Testis (tissue), 3 donors: ENCODE data around the gene NPHP4. TPM values are rescaled to one million over a fixed set of nuclear protein-coding genes. Genes with fewer than 3 reads are reported as not detected.

Source experiments
- DNase-seq: peaks from one replicate; pipeline ENCODE4 v3.0.0-alpha.2; 2019
- H3K27ac ChIP-seq, 2 donors: fragments of 200-600 bp; sonication (generic); one replicate each; pipeline ENCODE4 v1.5.1; 2019
- H3K27me3 ChIP-seq: fragments of 200-600 bp; sonication (generic); one replicate; pipeline ENCODE4 v1.5.1; 2019
- H3K36me3 ChIP-seq: fragments of 200-600 bp; sonication (generic); one replicate; pipeline ENCODE4 v1.5.1; 2017; ENCODE audit warnings: low read depth; ENCODE audit errors: missing control alignments
- H3K4me1 ChIP-seq: fragments of 200-600 bp; sonication (generic); one replicate; pipeline ENCODE4 v1.5.1; 2019
- H3K4me3 ChIP-seq, 2 donors: fragments of 200-600 bp; sonication (generic); one replicate each; pipeline ENCODE4 v1.5.1; 2017 to 2019
- H3K9me3 ChIP-seq: fragments of 200-600 bp; sonication (generic); one replicate; pipeline ENCODE4 v1.5.1; 2017
- POLR2A ChIP-seq: fragments of 450-650 bp; IDR thresholded peaks from one replicate; pipeline ENCODE4 v1.6.1; 2017; ENCODE audit warnings: antibody characterized with exemption, mild to moderate bottlenecking, moderate library complexity
- WGBS, 2 donors: methylation state at CpG; one replicate each; pipeline ENCODE4 v1.1.5; 2018; 5-methylcytosine and 5-hydroxymethylcytosine counted together
- intact Hi-C: fragments of 100-400 bp; cut with DNase I; formaldehyde crosslinking; loops from one replicate; pipeline ENCODE4 v1.15.1; 2023; ENCODE audit warnings: low total_unique reads
- polyA plus RNA-seq: library from polyadenylated mRNA; stranded (reverse); fragments of 350-450 nt; fragmentation: Illumina TruSeq; extraction: RNeasy Lipid Tissue Mini Kit (QIAGEN cat#74804); gene quantifications from one replicate; pipeline ENCODE4 v1.2.3, GENCODE V29; 2014; ENCODE audit warnings: low read depth, low replicate concordance; ENCODE audit not compliant: insufficient read depth
- total RNA-seq, 2 donors: library from RNA; depleted of rRNA; stranded (reverse); fragments of >200 nt; gene quantifications; one replicate each; pipeline ENCODE4 v1.2.3, GENCODE V29; 2016
- TF ChIP-seq, protein P1 (sequence below), 3 experiments: fragments of 450-650 bp in 2 of 3; fragments of 200-600 bp in 1 of 3; sonication (generic) in 1 of 3; IDR thresholded peaks; one replicate each; pipeline ENCODE4 v1.5.1; 2016 to 2019; ENCODE audit warnings: antibody characterized with exemption in 3 of 3, mild to moderate bottlenecking in 2 of 3, moderate library complexity in 1 of 3

The NPHP4 gene
- total and polyA plus RNA-seq, 3 donors from 2014 or later, result 26.3 to 65.9 (median 49.4) TPM

DNA sequence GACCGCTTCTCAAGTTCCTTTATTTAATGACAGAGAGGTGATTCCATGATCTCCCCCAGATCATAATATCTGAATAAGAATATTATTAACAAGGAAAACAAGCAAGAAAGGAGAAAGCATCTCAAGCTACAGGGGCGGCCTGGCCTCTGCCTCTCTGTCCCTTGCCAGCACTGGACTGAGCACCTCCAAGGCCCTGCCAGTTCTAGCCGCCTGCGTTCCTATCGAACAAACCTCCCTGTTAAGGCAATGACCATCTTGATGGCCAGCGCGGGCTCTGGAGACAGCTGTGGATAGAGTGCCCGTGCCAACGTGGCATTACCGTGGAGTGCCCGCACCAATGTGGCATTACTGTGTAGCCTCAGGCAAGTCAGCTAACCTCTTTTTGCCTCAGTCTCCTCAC lies 84.8 kb downstream of the NPHP4 start:
- no peak for TF ChIP-seq POLR2A
- TF ChIP-seq, protein P1, sequence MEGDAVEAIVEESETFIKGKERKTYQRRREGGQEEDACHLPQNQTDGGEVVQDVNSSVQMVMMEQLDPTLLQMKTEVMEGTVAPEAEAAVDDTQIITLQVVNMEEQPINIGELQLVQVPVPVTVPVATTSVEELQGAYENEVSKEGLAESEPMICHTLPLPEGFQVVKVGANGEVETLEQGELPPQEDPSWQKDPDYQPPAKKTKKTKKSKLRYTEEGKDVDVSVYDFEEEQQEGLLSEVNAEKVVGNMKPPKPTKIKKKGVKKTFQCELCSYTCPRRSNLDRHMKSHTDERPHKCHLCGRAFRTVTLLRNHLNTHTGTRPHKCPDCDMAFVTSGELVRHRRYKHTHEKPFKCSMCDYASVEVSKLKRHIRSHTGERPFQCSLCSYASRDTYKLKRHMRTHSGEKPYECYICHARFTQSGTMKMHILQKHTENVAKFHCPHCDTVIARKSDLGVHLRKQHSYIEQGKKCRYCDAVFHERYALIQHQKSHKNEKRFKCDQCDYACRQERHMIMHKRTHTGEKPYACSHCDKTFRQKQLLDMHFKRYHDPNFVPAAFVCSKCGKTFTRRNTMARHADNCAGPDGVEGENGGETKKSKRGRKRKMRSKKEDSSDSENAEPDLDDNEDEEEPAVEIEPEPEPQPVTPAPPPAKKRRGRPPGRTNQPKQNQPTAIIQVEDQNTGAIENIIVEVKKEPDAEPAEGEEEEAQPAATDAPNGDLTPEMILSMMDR (IDR thresholded peaks at IDR 0.05), result no peak
- no peaks in the 10 kb centered on the region for H3K36me3 ChIP-seq

GRCh38 chr1:5906966-5907365 lies 85.3 kb downstream of the NPHP4 start:
- TF ChIP-seq POLR2A, result no peak
- TF ChIP-seq, protein P1 (IDR thresholded peaks at IDR 0.05), result no peak
- H3K27ac ChIP-seq, result no peak overlapping the region
- no peaks in the 10 kb centered on the region for H3K27me3 ChIP-seq
- H3K4me3 ChIP-seq, result no peak overlapping the region
- 94 to 98% methylated on average over 11 to 12 of the region's 12 CpGs for WGBS, 2 donors
- DNase-seq, result no peak
- intact Hi-C loops, result no loop called here
- no peaks in the 10 kb centered on the region for H3K4me1 ChIP-seq
- no peaks in the 10 kb centered on the region for H3K36me3 ChIP-seq
- no peaks in the 10 kb centered on the region for H3K9me3 ChIP-seq

More for the DNA sequence above, 84.8 kb downstream of the NPHP4 start:
- no peaks in the 10 kb centered on the region for H3K27me3 ChIP-seq
- 95% methylated on average over 11 of the region's 11 CpGs for WGBS, 2 donors
- H3K27ac ChIP-seq, result no peak overlapping the region
- H3K4me3 ChIP-seq, result no peak overlapping the region
- intact Hi-C loops, result no loop called here
- DNase-seq, result no peak
- H3K4me1 ChIP-seq, result no peaks in the 10 kb centered on the region
- H3K9me3 ChIP-seq, result no peaks in the 10 kb centered on the region

- Histone ChIP-seq H3K27me3 (no peaks in the 10 kb centered on the region), H3K36me3 (no peaks in the 10 kb centered on the region), H3K4me3 (no peak overlapping the region), H3K4me1 (no peaks in the 10 kb centered on the region), H3K9me3 (no peaks in the 10 kb centered on the region), H3K27ac (no peak overlapping the region)
- no peak for TF ChIP-seq POLR2A
- TF ChIP-seq, protein P1 (IDR thresholded peaks at IDR 0.05), result no peak
- WGBS, 2 donors, result 89 to 96% methylated on average over 6 of the region's 6 CpGs
- intact Hi-C loops, result no loop called here
- no peak for DNase-seq
Observed at GRCh38 chr1:5906116-5906515, 86.1 kb downstream of the NPHP4 start.

DNA sequence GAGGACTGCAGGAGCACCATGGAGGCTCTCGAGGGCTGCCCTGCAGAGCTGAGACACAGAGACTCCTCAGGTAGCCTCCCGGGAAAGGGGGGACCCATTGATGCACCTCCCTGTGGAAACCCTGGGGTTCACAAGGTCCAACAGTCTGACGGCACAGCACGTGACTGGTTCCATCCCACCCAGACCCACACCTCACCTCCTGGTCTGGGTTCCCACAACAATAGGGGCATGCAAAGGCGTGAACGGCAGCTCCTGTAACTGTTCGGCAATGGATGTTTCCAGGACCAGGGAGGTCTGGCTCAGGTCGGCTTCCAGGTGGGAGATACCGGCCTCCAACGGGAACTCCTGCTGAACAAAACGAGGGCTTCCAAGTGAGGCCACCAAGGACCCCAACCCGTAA lies 86.8 kb downstream of the NPHP4 start:
- Histone ChIP-seq H3K27me3 (no peaks in the 10 kb centered on the region), H3K9me3 (no peaks in the 10 kb centered on the region), H3K36me3 (no peaks in the 10 kb centered on the region), H3K27ac (no peak overlapping the region), H3K4me1 (no peaks in the 10 kb centered on the region), H3K4me3 (no peak overlapping the region)
- DNase-seq, result no peak
- 93 to 94% methylated on average over 12 of the region's 12 CpGs for WGBS, 2 donors
- TF ChIP-seq POLR2A, result no peak
- TF ChIP-seq, protein P1 (IDR thresholded peaks at IDR 0.05), result no peak
- intact Hi-C loops, result no loop called here

DNA sequence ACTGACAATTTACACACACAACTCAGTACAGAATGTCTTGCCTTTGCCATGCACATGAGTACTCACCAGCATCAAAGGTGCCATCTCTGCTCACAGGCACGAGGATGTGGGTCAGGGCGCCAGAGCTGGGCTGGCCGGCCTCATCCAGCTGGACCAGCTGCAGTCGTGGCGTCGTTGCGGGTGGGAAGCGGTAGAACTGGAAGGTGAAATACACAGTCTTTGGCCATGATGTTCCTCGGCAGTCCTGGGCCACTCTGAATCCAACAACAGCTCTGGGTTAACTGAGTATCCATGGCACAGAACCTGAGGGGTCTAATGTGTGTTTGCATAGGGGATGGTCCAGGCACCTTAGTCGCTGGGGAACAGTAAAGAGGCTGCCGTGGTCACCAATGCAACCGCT lies 87.7 kb downstream of the NPHP4 start:
- H3K9me3 ChIP-seq, result no peaks in the 10 kb centered on the region
- no peak for DNase-seq
- no peak overlapping the region for H3K27ac ChIP-seq
- H3K36me3 ChIP-seq, result no peaks in the 10 kb centered on the region
- no peak overlapping the region for H3K4me3 ChIP-seq
- no peaks in the 10 kb centered on the region for H3K27me3 ChIP-seq
- TF ChIP-seq POLR2A, result no peak
- TF ChIP-seq, protein P1 (IDR thresholded peaks at IDR 0.05), result no peak
- intact Hi-C loops, result no loop called here
- 92 to 97% methylated on average over 12 of the region's 12 CpGs for WGBS, 2 donors
- H3K4me1 ChIP-seq, result no peaks in the 10 kb centered on the region
